Hypothalamus (tissue), 51 donors: ENCODE measurements around the gene GFRAL.
"Not testable (repeated sequence)": the region's sequence is repeated elsewhere in the genome, so short reads cannot be mapped to it uniquely, and the experiment has no call there.

ENCODE experiments used
- DNase-seq, 51 donors: peaks; one replicate each; lab custom pipeline; 2025; lab: John Stamatoyannopoulos, UW

GFRAL gene

GRCh38 chr6:55327169-55327568, at the start of gene GFRAL:
Gene GFRAL (plus strand): TSS chr6:55327469. CDS start chr6:55327555, 86 bp downstream.
- no peak for DNase-seq

- no peak for DNase-seq
Measured at GRCh38 chr6:55277646-55278045, 49.6 kb upstream of the GFRAL start.

GRCh38 chr6:55281215-55281614, 46.1 kb upstream of the GFRAL start:
- DNase-seq: no peak

- DNase-seq: no peak
Measured at GRCh38 chr6:55282115-55282514, 45.2 kb upstream of the GFRAL start.

- no peak for DNase-seq
Measured at GRCh38 chr6:55286824-55287223, 40.4 kb upstream of the GFRAL start.

- no peak for DNase-seq
Measured at GRCh38 chr6:55290736-55291135, 36.5 kb upstream of the GFRAL start.

GRCh38 chr6:55293116-55293515, 34.2 kb upstream of the GFRAL start:
- no peak for DNase-seq

- not testable (repeated sequence) for DNase-seq
Measured at GRCh38 chr6:55297214-55297613, 30.1 kb upstream of the GFRAL start.

- DNase-seq: no peak
Measured at GRCh38 chr6:55299286-55299985, 27.8 kb upstream of the GFRAL start.

GRCh38 chr6:55304747-55305146, 22.5 kb upstream of the GFRAL start:
- no peak for DNase-seq

- no peak for DNase-seq
Measured at GRCh38 chr6:55319961-55320695, 7.1 kb upstream of the GFRAL start.

GRCh38 chr6:55320696-55321086, 6.6 kb upstream of the GFRAL start:
- no peak for DNase-seq

- no peak for DNase-seq
Measured at GRCh38 chr6:55377150-55377549, 49.9 kb downstream of the GFRAL start.

- DNase-seq: no peak
Measured at GRCh38 chr6:55379471-55379870, 52.2 kb downstream of the GFRAL start.

- no peak for DNase-seq
Measured at GRCh38 chr6:55379895-55380294, 52.6 kb downstream of the GFRAL start.

GRCh38 chr6:55388211-55388610, 60.9 kb downstream of the GFRAL start:
- peak in 1 of 51 donors; percentile 5 for DNase-seq

GRCh38 chr6:55395871-55396270, 68.6 kb downstream of the GFRAL start:
- DNase-seq: no peak

- DNase-seq: no peak
Measured at GRCh38 chr6:55397986-55398385, 70.7 kb downstream of the GFRAL start.

GRCh38 chr6:55399351-55399750, 72.1 kb downstream of the GFRAL start:
- DNase-seq: no peak

GRCh38 chr6:55405474-55406235, 78.4 kb downstream of the GFRAL start:
- no peak for DNase-seq

GRCh38 chr6:55410674-55411073, 83.4 kb downstream of the GFRAL start:
- DNase-seq: no peak

GRCh38 chr6:55423933-55424332, 96.7 kb downstream of the GFRAL start:
- no peak for DNase-seq
